Choroid plexus epithelial cell (primary cell): ENCODE results near the gene OVCH2.

Source experiments
- DNase-seq: peaks from one replicate; pipeline ENCODE4 v3.0.0-alpha.2; 2010; ENCODE audit warnings: low read depth
- H3K4me3 ChIP-seq: 2 replicates; pipeline ENCODE4 v1.5.1; 2011; ENCODE audit warnings: low read depth, mild to moderate bottlenecking, control low read depth, low read length, moderate library complexity
- TF ChIP-seq, protein P1 (sequence below): conservative IDR thresholded peaks from 2 replicates; pipeline ENCODE4 v1.5.1; 2011; ENCODE audit warnings: low read depth, mild to moderate bottlenecking, control low read depth, inconsistent platforms, low read length, moderate library complexity

The OVCH2 gene

DNA sequence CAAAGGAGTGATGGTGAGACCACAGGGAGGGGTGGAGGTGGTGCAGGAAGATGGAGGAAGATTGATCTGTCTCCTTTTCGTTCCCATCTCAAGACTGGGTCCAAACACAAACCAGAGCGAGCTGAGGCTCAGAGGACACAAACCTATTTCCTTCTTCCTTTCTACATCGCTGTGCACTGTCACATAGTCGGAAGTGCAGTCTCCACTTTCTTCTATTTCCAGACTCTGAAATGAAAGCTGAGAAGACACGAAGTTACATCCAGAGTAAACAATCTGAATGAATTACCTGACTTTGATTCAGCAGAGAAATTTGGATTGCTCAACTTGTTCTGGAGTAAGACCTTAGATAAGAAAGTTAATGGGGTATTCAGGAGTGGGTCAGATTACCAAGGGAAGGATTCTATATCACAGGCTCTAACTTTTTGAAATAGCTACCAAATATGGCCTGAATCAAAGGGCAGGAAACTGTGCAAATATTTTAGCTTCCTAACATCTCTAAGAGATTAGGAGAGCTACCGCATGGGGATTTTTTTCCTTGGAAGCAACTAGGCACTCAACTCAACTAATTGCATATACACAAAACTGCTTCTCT, 14.4 kb downstream of the OVCH2 start:
- DNase-seq = peak; percentile 44
- TF ChIP-seq, protein P1, sequence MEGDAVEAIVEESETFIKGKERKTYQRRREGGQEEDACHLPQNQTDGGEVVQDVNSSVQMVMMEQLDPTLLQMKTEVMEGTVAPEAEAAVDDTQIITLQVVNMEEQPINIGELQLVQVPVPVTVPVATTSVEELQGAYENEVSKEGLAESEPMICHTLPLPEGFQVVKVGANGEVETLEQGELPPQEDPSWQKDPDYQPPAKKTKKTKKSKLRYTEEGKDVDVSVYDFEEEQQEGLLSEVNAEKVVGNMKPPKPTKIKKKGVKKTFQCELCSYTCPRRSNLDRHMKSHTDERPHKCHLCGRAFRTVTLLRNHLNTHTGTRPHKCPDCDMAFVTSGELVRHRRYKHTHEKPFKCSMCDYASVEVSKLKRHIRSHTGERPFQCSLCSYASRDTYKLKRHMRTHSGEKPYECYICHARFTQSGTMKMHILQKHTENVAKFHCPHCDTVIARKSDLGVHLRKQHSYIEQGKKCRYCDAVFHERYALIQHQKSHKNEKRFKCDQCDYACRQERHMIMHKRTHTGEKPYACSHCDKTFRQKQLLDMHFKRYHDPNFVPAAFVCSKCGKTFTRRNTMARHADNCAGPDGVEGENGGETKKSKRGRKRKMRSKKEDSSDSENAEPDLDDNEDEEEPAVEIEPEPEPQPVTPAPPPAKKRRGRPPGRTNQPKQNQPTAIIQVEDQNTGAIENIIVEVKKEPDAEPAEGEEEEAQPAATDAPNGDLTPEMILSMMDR = no peak
- H3K4me3 ChIP-seq = no peak overlapping the region

DNA sequence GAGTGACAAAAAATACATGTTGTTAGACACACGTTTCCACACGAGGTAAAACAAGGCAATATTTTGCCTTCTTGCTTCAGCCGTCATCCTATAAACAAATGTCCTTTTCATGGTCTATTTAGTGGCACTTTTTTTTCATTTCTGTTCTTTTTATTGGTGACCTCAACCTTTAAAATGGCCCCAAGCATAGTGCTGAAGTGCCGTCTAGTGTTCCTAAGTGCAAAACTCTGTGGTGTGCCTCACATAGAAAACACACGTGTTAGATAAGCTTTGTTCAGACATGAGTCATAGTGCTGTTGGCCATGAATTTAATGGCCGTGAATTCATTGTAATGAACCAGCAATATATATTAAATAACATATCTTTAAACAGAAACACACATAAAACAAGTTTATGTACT, 15.6 kb downstream of the OVCH2 start:
- no peak for DNase-seq
- no peak overlapping the region for H3K4me3 ChIP-seq
- TF ChIP-seq, protein P1 = no peak

DNA sequence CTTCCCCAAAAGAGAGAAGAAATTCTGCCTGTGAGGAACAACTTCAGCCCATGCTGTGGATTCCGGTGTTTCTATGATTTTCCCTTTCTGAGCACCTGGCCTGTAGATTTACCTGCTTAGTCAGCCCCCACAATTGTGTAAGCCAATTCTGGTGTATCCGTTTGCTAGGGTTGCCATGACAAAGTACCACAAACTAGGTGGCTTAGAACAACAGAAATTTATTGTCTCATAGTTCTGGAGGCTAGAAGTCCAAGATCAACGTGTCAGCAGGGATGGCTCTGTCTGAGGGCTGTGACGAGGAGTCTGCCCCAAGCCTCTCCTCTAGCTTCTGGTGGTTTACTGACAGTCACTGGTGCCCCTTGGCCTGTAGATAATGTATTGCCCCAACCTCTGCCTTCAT, 17.0 kb downstream of the OVCH2 start:
- no peak overlapping the region for H3K4me3 ChIP-seq
- TF ChIP-seq, protein P1 = no peak
- DNase-seq = no peak

DNA sequence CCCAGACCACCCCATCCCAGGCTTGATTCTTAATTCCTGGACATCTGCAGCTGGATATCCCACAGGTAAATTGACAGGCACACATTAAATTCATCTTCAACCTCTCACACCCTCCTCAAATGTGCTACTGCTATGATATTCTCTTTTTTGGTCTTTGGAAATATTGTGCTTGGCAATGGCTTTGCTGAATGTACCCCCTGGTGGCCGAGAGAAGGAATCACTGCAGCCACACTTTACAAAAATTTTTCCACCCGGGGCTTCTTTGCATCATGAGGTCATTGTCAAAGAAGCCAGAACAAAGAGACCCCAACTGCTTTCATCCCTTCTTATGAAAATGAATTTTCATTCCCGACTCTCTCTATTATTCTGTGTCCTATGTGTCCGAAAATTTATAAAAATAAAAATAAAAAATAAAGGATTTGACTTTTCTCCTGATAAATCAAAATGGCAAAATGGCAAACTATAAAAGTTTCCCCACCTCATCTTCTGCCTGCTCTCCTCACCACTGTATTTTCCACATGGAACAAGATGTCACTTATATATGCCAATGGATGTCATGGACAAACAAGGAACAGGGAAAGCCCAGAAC, 17.9 kb downstream of the OVCH2 start:
- TF ChIP-seq, protein P1 = peak; percentile 92
- DNase-seq = peak; percentile 63
- no peak overlapping the region for H3K4me3 ChIP-seq

DNA sequence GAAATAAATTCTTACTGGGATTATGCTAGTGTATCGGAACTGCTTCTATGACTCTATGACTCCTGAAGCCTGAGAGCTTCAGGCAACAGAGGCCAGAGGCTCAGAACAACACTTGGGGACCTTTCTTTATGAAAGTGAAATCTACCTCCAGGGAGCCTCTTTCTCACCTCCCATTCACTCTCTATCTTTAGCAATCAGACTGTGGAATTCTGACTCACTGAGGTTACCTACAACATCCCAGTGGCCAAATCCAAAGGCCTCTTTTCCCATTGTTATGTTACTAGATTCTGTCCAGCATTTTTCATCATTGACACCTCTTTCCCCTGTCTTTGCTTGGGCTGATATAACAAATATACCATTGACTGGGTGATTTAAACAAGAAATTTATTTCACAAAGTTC, 18.9 kb downstream of the OVCH2 start:
- TF ChIP-seq, protein P1 = no peak
- DNase-seq = no peak

DNA sequence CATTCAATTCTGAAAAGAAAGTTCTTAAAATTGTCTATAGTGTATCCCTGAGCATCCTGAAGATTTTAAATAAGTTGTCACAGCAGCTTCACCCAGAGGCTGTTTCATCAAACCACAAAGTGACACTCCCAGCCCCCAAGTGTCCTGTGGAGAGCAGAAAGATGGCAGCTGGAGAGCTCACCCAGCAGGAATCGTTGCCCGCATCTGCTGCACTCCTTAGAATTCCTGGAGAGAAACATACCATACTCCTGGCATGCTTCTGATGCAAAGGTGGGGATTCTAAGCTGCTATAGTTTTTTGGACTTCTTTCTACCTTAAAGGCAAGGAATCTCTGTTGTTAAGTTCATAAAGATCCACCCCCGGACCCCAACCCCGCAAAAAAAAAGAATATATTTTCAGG, 19.5 kb downstream of the OVCH2 start:
- H3K4me3 ChIP-seq = no peak overlapping the region
- no peak for DNase-seq
- TF ChIP-seq, protein P1 = no peak

More for the DNA sequence above, 18.9 kb downstream of the OVCH2 start:
- no peak overlapping the region for H3K4me3 ChIP-seq

DNA sequence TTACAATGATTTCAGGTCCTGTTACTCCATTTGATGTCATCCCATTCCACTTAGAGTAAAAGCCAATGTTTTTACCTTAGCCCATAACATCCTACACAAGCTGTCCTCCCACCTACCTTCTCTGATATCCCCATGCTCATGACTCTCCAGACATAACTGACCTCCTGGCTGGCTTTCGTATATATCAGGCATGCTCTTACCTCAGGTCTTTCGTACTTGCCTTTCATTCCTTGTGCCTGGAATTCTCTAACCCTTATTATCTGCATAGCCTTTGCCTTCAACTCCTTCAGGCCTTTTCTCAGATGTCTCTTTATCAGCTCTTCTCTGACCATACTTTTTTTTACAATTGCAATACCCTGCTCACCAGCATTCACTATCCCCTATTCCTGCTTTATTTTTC, 22.7 kb downstream of the OVCH2 start:
- DNase-seq = no peak
- no peak overlapping the region for H3K4me3 ChIP-seq
- TF ChIP-seq, protein P1 = no peak
